LoVo (cell line): Measurements from ENCODE around the gene SH3BGRL3.
A peak's percentile ranks its signal among the peaks of the same experiment; 100 is the strongest.

Source experiments
- DNase-seq: peaks from one replicate; pipeline ENCODE4 v3.0.0-alpha.2; 2016; ENCODE audit warnings: low spot score

The SH3BGRL3 gene

DNA sequence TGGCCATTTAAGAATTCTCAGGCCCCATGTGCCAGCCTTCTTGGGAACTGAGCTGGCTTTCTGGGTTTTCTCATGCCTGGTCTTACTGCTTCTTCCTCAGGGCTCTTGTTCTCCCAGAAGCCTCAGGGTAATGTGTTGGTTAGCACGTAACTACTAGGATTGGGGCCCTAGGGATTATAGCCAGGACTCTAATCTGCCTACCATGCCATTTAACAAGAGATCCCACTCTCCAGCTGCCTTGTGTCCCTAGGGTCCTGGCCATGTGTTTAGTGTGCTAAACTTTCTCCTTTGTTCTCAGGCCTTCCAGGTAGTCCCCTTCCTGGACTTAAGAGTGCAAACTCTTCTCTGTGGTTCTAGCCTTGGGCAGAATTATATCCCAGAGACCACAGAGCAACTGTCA is 2.2 kb upstream of the SH3BGRL3 start:
- DNase-seq, result no peak

DNA sequence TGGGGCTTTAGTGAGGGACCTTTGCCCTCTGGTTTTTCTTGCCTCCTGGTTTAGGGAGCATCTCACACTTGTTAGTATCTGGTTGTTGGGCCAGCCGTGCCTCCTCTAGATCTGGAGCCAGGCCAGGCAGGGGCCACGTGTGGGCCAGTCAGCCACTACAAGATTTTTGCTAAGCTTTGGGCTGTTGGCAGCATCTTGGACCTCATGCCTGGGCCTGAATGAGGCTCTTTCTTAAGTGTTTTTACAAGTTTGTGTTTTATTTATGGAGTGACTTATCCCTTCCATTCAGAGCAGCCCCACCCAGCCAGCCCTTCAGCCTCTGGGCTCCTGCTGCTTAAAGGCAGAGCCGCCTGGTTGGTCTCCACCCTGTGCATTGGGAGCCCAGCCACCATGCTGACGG is 1.6 kb upstream of the SH3BGRL3 start:
- DNase-seq, result peak; percentile 81

DNA sequence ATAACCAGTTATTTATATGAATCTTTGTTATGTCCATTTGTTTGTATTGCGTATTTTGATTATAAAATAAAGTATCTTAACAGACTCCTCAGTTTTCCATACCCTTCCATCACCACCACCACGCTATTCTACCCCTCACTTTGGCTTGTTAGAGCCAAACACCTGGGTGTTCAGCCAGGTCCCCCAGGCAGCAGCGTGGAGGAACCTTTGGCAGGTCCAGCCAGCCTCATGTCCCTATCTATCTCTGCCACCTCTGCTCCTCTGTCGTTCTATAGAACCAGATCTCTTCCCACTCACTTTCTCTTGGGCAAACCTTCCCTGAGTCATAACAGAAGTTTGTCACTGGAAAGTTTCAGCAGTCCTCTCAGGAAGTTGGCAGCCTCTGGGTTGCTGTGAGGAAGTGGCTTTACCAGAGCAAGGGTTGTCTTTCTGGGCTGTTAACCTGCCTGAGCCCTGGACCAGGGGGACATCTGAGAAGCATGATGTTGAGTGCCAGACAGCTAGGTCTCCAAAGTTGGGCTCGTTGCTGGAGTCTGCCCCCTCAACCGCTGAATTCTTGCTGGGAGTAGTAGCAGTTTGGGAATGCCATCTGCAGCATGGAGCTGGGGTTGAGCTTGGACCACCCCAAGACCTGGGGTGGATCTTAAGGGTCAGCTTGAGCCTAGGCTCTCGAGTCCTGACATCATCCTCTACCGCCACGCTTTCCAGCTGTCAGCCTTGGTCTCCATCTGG is 996 bp upstream of the SH3BGRL3 start:
- peak; percentile 66 for DNase-seq

DNA sequence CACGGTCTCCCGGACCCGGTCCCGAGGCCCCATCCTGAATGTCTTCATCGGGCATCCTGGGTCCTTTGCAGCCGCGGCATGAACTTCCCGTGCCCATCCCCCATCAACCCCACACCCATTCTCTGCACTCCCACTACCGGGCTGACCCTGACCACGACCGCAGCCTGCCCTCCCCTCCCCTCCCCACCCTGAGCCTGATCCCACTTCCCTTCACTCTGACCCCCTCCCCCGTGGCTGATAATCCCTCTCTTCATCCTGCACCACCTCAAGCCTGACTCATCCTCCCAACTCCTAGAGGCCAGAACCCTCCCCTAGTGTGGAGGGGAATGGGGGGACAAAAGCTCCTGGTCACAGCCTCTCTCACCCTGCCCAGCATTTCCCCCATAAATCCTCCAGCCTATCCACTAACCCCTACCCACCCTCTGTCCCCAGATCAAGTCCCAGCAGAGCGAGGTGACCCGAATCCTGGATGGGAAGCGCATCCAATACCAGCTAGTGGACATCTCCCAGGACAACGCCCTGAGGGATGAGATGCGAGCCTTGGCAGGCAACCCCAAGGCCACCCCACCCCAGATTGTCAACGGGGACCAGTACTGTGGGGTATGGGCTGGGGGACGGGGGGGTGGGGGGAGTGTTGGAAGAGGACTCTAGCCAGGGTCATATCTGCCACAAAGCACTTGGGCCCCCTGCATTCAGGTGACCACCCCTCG is 602 bp downstream of the SH3BGRL3 start:
- DNase-seq, result no peak

DNA sequence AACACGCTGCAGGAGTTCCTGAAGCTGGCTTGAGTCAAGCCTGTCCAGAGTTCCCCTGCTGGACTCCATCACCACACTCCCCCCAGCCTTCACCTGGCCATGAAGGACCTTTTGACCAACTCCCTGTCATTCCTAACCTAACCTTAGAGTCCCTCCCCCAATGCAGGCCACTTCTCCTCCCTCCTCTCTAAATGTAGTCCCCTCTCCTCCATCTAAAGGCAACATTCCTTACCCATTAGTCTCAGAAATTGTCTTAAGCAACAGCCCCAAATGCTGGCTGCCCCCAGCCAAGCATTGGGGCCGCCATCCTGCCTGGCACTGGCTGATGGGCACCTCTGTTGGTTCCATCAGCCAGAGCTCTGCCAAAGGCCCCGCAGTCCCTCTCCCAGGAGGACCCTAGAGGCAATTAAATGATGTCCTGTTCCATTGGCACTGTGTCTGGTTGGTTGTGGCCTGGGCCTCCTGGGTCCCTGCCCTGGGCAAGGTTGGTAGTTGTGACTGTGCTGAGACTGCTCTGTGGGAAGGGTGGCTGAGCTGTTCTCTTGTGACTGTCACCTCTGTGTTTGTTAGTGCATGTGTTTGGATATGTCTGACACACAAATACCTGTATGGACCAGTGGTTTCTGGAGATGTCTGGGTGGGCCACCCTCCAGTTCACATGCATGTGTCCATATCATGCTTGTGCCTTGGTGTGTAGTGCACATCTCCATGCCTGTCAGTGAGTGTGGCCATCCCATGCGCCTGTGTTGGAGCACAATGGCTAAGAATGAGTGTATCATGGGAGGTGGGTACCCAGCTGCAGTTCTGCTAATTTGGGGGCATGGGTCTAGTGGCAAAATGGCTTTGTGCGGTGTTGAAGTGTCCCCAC is 1.4 kb downstream of the SH3BGRL3 start:
- DNase-seq, result no peak

DNA sequence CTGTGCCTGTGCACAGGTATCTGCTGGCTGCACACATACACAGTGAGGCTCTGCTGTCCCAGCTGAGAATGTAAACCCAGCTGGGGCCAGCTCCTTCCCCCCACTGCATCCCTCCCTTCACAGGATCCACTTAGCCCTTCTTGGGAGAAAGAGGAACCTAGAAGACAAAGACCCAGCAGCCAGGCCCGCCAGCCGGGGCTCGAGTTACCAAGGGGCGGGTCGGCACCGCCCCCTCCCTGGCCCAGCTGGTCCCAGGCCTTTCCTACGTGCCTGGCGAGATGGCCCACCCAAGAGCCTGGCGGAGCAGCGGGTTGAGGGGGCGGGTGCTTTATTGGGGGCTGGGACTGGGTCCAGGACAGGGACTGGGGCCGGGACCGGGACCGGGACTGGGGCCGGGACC is 2.1 kb downstream of the SH3BGRL3 start:
- no peak for DNase-seq

DNA sequence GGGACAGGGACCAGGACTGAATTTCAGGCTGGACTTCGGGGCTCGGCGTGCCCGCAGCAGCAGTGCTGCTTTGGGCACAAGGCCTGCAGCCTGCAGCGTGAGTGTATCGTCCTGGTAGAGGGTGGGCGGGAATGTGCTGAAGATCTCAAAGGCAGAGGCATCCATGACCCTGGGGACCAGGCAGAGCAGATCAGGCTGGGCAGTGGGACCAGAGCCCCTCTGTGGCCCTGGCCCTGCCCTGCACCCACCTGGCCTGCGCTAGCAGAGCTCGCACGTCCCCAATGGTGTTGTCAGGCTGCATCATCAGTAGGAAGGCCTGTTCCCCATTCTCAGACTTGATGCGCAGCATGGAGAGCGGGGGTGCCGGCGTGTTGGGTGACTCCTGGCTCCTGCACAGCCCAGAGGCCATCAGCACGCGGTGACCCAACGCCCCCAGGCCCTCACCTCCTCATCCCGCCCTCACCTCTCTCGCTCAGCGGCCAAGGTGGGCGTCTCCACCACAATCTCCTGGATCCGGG is 2.6 kb downstream of the SH3BGRL3 start:
- no peak for DNase-seq

DNA sequence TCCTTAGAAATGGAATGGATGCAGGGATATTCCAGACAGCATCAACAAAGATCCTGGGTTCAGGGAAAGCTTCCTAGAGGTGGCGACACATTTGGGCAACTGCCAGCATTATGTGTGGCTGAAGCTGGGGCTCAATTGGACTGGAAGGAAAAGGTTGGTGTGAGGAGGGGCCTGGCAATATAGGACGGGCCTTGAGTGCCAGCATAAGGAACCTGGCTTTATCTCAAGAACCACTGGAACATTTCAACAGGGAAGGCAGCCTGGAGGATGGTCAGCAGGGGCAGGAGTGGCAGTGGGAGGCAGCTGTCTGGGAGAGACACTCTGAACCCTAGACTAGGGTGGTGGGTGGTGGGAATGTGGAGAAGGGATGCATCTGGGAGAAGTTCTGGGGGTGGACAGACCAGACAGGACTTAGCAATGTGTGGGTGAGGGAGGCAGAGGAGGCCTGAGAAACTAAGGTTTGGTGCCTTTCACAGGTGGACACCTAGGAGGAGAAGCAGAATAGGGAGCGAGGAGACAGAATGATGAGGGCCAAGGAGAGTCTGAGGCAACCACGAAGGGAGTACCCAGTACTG is 3.5 kb downstream of the SH3BGRL3 start:
- DNase-seq, result no peak

DNA sequence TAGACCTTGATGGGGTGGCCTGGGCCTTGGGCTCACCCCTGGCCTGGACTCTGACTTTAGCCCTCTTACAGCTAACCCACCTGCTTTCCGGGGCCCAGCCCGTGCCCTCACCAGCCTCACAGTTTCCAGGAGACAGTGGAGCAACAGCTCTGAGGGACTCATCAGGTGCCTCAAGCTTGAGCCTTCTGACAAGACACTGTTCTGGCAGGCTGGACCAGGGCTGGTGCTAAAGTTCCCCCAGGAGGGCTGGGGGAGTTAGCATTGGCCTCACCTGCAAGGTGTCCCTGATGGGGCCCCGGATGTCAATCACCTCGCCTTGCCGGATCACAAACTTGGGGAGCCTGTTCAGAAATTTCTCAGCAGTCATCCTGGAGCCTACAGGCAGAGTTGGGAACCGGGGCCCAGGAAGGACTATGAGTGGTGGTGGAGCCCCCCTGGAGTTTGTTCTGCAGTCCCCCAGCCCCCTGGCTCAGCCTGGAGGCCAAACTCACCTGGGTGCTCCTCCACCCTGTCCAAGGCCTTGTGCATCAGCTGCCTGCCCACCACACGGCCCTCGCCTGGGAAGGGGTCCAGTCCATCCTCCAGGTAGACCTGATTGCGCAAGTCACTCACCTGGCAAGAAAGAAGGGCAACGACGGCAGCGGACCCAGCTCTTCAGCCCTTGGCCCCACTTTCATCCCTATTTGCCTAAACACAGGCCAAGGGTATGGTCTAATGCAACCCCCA is 4.1 kb downstream of the SH3BGRL3 start:
- no peak for DNase-seq

DNA sequence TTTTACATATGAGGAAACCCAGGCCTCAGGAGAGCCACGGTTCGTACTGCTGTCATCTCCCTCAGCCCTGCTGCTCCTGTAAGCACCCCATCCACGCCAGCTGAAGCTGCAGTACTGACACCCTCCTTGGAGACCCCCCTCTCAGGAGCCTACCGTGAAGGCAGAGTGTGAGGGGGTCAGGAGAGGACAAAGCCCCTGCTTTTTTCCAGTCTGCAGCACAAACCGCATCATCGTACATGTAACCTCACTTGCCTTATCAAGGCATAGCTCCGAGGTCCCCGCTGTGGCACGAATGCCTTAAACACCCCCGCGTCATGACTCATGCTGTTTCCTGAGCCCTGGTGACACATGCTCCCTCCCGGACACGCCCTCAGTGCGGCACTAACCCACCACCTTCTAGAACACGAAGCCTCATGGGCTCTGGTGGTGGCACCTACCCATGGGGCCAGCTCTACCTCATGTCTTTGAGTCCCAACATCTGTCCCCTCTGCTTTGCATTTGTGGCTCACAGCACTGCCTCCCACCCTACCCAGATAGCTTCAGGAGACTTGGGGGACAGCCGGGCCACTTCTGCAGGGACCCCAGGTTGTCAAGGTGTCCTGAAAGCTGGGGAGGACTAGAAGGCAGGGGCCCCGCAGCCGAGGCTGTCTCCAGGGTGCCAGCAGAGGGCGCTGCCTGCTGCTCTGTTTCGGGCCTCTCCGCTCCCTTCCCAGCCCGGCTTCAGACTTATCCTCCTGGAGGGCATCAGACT is 4.9 kb downstream of the SH3BGRL3 start:
- DNase-seq, result peak; percentile 80

DNA sequence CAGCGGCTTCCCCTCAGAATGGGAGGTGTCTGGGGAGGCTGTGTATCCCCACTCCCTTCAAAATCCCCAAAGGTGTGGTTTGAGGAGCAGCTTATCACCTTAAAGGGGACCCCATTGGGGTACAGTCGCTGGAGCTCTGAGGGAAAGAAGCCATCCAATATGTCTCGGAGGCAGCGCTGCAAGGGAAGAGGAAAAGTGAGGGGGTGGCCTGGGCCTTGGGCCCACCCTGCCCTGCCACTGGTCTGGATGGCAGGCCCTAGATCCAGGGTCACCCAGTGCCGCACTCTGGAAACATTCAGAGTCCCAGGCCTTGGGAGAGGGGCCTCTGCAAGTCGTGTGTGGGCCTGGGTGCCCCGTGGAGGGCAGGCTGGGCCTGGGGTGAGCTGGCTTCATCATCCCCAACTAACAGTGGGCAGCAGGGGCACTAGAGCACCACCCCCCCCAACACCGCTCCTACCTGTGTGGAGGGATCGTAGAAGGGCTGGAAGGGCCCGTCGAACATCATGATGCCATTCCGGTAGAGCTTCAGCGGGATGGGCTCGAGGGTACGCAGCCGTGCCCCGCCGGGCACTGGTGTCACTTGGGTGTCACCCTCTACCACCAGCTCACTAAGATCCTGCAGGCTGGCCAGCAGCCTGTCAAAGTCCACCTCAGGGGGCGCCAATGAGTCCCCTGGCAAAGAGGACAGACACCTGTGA is 5.6 kb downstream of the SH3BGRL3 start:
- DNase-seq, result no peak

DNA sequence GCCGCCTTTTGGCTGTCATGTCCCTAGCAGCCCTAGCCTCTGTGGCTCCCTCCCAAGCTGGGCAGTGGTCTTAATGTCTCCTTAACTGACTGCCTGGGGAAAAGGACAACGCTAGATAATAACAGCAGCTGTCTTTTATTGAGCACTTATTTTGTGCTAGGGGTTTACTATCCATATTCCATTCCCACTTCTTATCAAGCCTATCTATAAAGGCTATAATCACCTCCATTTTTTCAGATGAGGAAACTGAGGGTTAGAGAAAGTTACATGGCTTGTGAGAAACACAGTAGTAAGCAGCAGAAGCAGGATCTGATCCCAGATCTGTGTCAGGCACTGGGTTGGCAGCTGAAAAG is 6.2 kb downstream of the SH3BGRL3 start:
- DNase-seq, result no peak

DNA sequence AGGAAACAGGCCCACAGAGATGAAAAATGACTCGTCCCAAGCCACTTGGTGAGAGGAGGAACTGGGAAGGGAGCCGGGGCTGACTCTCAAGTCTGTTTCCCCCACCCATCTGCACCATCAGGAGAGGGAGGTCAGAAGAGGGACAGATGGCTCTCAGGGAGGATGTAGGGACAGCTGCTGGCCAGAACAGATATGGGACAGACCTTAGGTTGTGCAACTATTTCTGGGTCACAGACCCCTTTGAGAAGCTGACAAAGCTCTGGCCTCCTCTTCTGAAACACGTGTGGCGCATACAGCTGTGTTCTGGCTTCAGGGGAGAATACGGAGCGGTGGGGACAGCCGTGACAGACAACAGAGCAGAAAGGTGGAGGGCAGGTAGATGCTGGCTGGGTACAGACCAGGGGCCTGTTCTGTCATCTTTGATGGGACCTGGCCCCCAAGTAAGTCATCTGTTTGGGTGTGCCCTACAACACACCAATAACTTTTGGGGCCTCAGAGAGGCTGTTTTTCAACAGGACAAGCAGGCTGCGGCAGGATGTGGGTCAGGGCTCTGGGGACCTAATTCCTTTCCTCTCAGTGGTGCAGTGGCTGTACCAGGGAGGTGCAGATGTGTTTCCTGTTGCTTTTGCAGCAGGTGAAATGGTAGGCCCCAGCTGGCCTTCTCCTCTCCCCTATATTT is 7.3 kb downstream of the SH3BGRL3 start:
- no peak for DNase-seq

DNA sequence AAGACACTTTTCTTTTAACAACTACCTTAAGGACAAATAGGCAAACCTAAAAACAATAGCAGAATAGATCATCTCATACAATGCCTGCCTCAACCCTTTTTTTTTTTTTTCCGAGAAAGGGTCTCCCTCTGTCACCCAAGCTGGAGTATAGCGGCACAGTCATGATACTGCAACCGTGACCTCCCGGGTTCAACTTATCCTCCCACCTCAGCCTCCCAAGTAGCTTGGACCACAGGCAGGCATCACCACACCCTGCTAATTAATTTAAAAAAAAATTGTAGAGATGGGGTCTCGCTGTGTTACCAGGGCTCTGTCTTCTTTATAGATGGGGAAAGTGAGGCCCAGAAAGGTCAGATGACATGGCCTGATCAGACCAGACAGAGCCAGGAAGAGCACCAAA is 7.9 kb downstream of the SH3BGRL3 start:
- DNase-seq, result no peak

DNA sequence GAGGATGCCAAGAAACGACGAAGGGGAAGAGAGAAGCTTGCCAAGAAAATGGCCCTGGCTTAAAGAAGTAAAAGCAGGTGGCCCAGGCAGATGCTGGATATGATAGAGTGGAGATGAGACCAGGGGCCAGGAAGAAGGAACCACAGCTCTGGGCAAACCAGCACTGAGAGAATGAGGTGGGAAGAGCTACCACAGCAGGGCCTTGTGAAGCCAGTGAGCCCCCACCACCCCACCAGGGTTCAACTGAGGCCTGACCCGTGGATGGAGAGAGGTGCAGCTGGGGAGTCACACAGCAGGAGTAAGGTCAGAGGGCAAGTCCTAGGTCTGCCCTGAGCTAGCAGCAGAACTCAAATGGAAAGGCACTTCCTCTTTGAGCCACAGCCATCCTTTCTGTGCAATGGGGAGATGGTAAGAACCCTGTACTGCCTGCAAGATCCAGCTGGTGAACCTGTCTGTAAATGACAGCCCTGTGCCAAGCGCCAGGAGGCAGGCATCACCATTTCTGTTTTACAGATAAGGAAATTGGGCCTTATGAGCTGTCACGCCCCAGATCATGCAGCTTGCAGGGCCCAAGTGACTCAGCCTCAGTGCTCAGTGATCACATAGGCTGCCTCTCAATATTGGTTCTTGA is 8.5 kb downstream of the SH3BGRL3 start:
- DNase-seq, result no peak

DNA sequence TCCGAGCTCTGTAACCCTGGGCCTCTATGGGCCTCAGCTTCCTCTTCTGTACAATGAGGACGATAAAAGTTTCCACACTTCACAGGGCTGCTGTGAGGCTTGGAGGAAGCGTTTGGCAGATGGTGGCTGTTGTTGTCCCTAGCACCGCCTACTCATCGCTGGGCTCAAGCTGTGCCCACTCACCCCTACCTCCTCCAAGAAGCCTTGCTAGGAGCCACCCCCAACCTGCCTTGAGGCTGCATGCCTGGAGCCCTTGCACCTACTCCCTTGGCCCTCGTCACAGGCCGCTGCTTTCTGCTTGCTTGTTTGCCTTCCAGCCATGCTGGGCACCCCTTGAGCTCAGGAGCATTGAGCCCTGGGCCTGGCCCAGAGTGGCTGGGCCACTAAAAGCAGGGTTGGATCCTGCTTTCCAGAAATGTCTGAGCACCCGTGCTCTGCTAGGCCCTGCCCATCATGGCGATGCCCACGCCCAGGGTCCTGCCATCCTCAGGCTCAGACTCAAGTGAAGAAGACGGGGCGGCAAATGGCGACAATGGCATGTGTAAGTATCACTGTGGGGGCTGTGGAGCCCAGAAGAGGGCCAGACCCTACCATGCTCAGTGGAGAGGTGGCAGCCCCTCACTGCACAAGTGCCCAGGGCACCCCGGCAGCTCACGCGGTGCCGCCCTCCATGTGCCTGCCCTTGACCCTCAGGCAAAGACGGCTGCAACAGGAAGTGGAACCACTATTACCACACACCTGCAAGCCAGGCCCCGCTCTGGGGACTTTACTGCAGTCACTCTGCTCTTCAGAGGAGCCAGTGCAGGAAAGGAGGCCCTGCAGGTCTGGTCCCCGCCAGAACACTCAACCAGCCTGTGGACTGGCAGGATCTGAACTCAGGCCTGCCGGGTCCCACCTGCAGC is 9.5 kb downstream of the SH3BGRL3 start:
- DNase-seq, result no peak

DNA sequence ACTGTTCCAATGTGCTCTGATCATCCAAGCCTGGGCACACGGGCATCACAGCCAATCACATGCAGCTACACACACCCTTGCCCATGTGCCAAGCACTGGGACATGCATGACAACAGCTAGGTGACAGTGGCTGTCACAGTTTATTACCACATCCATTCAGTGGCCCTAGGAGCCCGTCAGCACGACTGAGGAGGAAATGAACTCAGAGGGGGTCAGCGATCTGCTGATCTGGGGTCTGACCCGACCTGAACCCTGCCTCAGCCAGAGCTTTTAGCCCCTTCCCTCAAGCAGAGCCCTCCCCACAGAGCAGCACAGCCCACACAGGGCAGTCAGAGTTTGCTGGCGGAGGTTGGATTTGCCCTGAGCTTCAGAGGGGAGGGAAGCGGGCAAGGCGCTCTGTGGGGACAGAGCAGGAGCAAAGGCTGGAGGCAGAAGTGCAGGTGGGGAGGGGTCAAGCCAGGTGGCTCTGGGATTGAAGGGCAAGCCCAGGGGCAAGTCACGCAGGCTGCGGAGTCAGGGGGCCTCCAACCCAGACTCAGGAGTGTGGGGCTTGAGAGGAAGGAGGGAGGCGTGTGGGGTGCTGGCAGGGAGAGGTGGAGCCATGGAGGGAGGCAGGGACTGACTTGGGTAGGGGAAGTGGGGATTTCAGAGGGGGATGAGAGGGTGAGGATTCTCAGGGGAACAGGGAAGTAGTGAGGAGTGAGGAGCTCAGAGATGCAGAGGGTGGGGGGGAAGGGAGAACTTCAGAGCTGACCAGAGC is 10.4 kb downstream of the SH3BGRL3 start:
- no peak for DNase-seq
